Measurements from ENCODE around the gene C2orf92. TPM values are rescaled to one million over a fixed set of nuclear protein-coding genes. Genes with fewer than 3 reads are reported as not detected.

Gene C2orf92
- total and polyA plus RNA-seq, 2 experiments from 2014 or later = 1.1 to 1.2 TPM

GRCh38 chr2:97659256-97660043 is 10.1 kb upstream of the C2orf92 start:
- Histone ChIP-seq H4K20me1 (ENCODE audit: insufficient read depth) (no peaks in the 10 kb centered on the region), H3K4me2 (ENCODE audit: unreplicated experiment) (no peak overlapping the region), H3K4me3 (no peak overlapping the region), H3K9me3 (ENCODE audit: low read depth) (no peaks in the 10 kb centered on the region), H3K36me3 (ENCODE audit: low read depth) (peaks cover under 1% of the 10 kb centered on the region; the same call in 1 of the 2 replicates), H3K9me2 (ENCODE audit: insufficient read depth) (no peaks in the 10 kb centered on the region), H3K9ac (no peak overlapping the region), H3F3A (ENCODE audit: insufficient read depth) (peaks cover 20% of the 10 kb centered on the region), H3K4me1 (ENCODE audit: insufficient read depth) (peaks cover 14% of the 10 kb centered on the region), H3K27ac (no peak overlapping the region), H2AFZ (no peak overlapping the region), H3K79me2 (ENCODE audit: insufficient read depth) (peaks cover 40% of the 10 kb centered on the region), H3K27me3 (replicated peaks; ENCODE audit: insufficient read depth) (no peaks in the 10 kb centered on the region)
- no peak for TF ChIP-seq EZH2 (IDR thresholded peaks at IDR 0.05; ENCODE audit: insufficient read depth, poor library complexity, severe bottlenecking)
- TF ChIP-seq EZH2phosphoT487 (IDR thresholded peaks at IDR 0.05; ENCODE audit: insufficient read depth, low read depth) = no peak
- DNase-seq = no peak
- in situ Hi-C loops (cut with MboI) = no loop called here
- 93 to 95% methylated on average over 24 to 29 of the region's 29 CpGs for WGBS, 2 experiments (ENCODE audit: low coverage in 1 of 2, low lambda C conversion rate in 2 of 2, missing lambda C conversion rate in 2 of 2)

- H3K36me3 ChIP-seq (ENCODE audit: low read depth) = no peaks in the 10 kb centered on the region; the same call in 1 of the 2 replicates
- H3K27me3 ChIP-seq (replicated peaks; ENCODE audit: insufficient read depth) = no peaks in the 10 kb centered on the region
- no peaks in the 10 kb centered on the region for H3K9me2 ChIP-seq (ENCODE audit: insufficient read depth)
- H3K4me2 ChIP-seq (ENCODE audit: unreplicated experiment) = no peak overlapping the region
- H3K4me3 ChIP-seq = no peak overlapping the region
- no peak overlapping the region for H2AFZ ChIP-seq
- no peak overlapping the region for H3K27ac ChIP-seq
- H3F3A ChIP-seq (ENCODE audit: insufficient read depth) = peaks cover 20% of the 10 kb centered on the region
- TF ChIP-seq EZH2 (IDR thresholded peaks at IDR 0.05; ENCODE audit: insufficient read depth, poor library complexity, severe bottlenecking) (no peak), EZH2phosphoT487 (IDR thresholded peaks at IDR 0.05; ENCODE audit: insufficient read depth, low read depth) (no peak)
- H3K4me1 ChIP-seq (ENCODE audit: insufficient read depth) = peaks cover 14% of the 10 kb centered on the region
- H3K79me2 ChIP-seq (ENCODE audit: insufficient read depth) = peaks cover 40% of the 10 kb centered on the region
- no peak overlapping the region for H3K9ac ChIP-seq
- H4K20me1 ChIP-seq (ENCODE audit: insufficient read depth) = no peaks in the 10 kb centered on the region
- WGBS, 2 experiments (ENCODE audit: low coverage in 1 of 2, low lambda C conversion rate in 2 of 2, missing lambda C conversion rate in 2 of 2) = 92 to 94% methylated on average over 20 of the region's 20 CpGs
- in situ Hi-C loops (cut with MboI) = no loop called here
- no peaks in the 10 kb centered on the region for H3K9me3 ChIP-seq (ENCODE audit: low read depth)
- no peak for DNase-seq
These were observed 9.3 kb upstream of the C2orf92 start for GRCh38 chr2:97660044-97660774.

GRCh38 chr2:97660775-97661389 is 8.6 kb upstream of the C2orf92 start:
- Histone ChIP-seq H2AFZ (no peak overlapping the region), H3K4me1 (ENCODE audit: insufficient read depth) (peaks cover 14% of the 10 kb centered on the region), H3K79me2 (ENCODE audit: insufficient read depth) (peaks cover 40% of the 10 kb centered on the region), H3K4me3 (no peak overlapping the region), H3K27ac (no peak overlapping the region), H3K27me3 (replicated peaks; ENCODE audit: insufficient read depth) (no peaks in the 10 kb centered on the region), H3K36me3 (ENCODE audit: low read depth) (no peaks in the 10 kb centered on the region; the same call in 1 of the 2 replicates), H3F3A (ENCODE audit: insufficient read depth) (peaks cover 20% of the 10 kb centered on the region), H3K9me2 (ENCODE audit: insufficient read depth) (no peaks in the 10 kb centered on the region), H3K9ac (no peak overlapping the region), H4K20me1 (ENCODE audit: insufficient read depth) (no peaks in the 10 kb centered on the region), H3K9me3 (ENCODE audit: low read depth) (no peaks in the 10 kb centered on the region), H3K4me2 (ENCODE audit: unreplicated experiment) (no peak overlapping the region)
- TF ChIP-seq EZH2 (IDR thresholded peaks at IDR 0.05; ENCODE audit: insufficient read depth, poor library complexity, severe bottlenecking) (no peak), EZH2phosphoT487 (IDR thresholded peaks at IDR 0.05; ENCODE audit: insufficient read depth, low read depth) (no peak)
- in situ Hi-C loops (cut with MboI) = no loop called here
- 84 to 90% methylated on average over 17 to 18 of the region's 18 CpGs for WGBS, 2 experiments (ENCODE audit: low coverage in 1 of 2, low lambda C conversion rate in 2 of 2, missing lambda C conversion rate in 2 of 2)
- no peak for DNase-seq

GRCh38 chr2:97661927-97662326 is 7.6 kb upstream of the C2orf92 start:
- no peaks in the 10 kb centered on the region; the same call in 1 of the 2 replicates for H3K36me3 ChIP-seq (ENCODE audit: low read depth)
- H3K4me2 ChIP-seq (ENCODE audit: unreplicated experiment) = peak overlapping the region; percentile 97
- no peak for DNase-seq
- H3K4me1 ChIP-seq (ENCODE audit: insufficient read depth) = peaks cover 14% of the 10 kb centered on the region
- peaks cover 20% of the 10 kb centered on the region for H3F3A ChIP-seq (ENCODE audit: insufficient read depth)
- peak overlapping the region; percentile 77; the same call in 1 of the 2 replicates for H3K4me3 ChIP-seq
- H3K9me3 ChIP-seq (ENCODE audit: low read depth) = no peaks in the 10 kb centered on the region
- H3K79me2 ChIP-seq (ENCODE audit: insufficient read depth) = peaks cover 40% of the 10 kb centered on the region
- no peak overlapping the region for H2AFZ ChIP-seq
- no peaks in the 10 kb centered on the region for H3K27me3 ChIP-seq (replicated peaks; ENCODE audit: insufficient read depth)
- peak overlapping the region; percentile 98; the same call in 1 of the 2 replicates for H3K27ac ChIP-seq
- H4K20me1 ChIP-seq (ENCODE audit: insufficient read depth) = no peaks in the 10 kb centered on the region
- no peaks in the 10 kb centered on the region for H3K9me2 ChIP-seq (ENCODE audit: insufficient read depth)
- no peak overlapping the region for H3K9ac ChIP-seq
- in situ Hi-C loops (cut with MboI) = no loop called here
- WGBS, 2 experiments (ENCODE audit: low coverage in 1 of 2, low lambda C conversion rate in 2 of 2, missing lambda C conversion rate in 2 of 2) = 58 to 61% methylated on average over 6 of the region's 6 CpGs
- TF ChIP-seq EZH2phosphoT487 (IDR thresholded peaks at IDR 0.05; ENCODE audit: insufficient read depth, low read depth) (no peak), EZH2 (IDR thresholded peaks at IDR 0.05; ENCODE audit: insufficient read depth, poor library complexity, severe bottlenecking) (no peak)

Measured in GM23248 (cell line).